GM18519 (cell line): ENCODE measurements around the gene SLC2A4RG.

ENCODE experiments used
- ATAC-seq: cut with Tn5 transposase; IDR thresholded peaks from one replicate; pipeline ENCODE4 v1.9.1; 2021; ENCODE audit warnings: mild to moderate bottlenecking, moderate library complexity; ENCODE audit not compliant: unreplicated experiment, low FRiP score

Gene SLC2A4RG

GRCh38 chr20:63738687-63739129 lies 868 bp upstream of the SLC2A4RG start:
- no peak for ATAC-seq

DNA sequence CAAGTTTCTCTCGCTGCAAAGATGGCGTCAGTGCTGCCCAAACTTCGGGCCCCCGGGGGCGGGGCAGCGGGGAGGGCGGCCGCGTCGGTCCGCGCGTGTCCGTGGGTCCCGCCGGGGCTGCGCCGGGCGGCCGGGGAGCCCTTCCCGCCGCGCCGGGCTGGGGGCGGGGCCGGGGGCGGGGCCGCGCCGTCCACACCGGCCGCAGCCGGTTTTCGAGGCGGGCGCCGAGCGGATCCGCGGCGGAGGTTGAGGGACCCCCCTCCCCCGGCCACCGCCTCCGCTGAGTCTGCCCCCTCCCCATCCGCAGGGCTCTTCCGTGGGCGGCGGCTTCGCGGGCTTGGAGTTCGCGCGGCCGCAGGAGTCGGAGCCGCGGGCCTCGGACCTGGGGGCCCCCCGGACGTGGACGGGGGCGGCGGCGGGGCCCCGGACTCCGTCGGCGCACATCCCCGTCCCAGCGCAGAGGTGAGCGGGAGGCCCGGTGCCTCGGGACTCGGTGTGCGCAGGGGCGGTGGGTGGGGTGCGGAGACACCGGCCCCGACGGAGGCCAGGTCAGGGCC lies 572 bp downstream of the SLC2A4RG start:
- ATAC-seq, result no peak

- ATAC-seq, result no peak
Measured at GRCh38 chr20:63740627-63741353, 1.2 kb downstream of the SLC2A4RG start.

DNA sequence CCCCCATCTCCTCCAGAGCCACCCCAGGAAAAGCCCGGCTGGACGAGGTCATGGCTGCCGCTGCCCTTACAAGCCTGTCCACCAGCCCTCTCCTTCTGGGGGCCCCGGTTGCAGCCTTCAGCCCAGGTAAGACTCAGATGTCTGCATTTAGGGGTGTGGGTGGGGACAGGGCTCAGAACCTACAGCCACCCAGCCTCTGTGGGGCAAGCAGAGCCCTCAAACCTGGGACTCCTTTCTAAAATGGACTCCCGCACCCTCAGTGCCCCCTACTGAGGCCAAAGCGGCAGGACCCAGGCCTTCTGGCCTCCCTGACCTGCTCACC lies 1.7 kb downstream of the SLC2A4RG start:
- no peak for ATAC-seq

GRCh38 chr20:63741676-63742380 lies 2.3 kb downstream of the SLC2A4RG start:
- no peak for ATAC-seq

- ATAC-seq, result no peak
Measured at GRCh38 chr20:63742381-63743024, 2.9 kb downstream of the SLC2A4RG start.

- ATAC-seq, result no peak
Measured at GRCh38 chr20:63743210-63743970, 3.8 kb downstream of the SLC2A4RG start.

DNA sequence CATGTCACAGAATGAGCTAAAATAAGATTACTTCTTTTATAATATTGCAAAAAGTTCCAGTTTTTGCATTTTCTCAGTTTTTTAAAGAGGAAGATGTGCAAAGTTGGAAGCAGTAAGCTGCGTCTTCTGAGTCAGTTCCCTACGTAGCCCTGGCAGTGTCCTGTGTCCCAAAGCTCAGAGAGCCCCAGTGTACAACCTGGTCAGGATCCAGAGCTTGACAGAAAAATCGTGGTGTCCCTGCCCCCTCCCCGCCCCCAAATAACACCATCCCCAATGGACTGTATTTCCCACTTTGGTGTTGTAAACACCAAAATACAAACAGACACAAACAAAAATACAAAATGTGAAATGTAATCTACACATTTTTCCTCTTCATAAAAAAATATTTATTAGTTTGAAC lies 4.6 kb downstream of the SLC2A4RG start:
- ATAC-seq, result no peak

DNA sequence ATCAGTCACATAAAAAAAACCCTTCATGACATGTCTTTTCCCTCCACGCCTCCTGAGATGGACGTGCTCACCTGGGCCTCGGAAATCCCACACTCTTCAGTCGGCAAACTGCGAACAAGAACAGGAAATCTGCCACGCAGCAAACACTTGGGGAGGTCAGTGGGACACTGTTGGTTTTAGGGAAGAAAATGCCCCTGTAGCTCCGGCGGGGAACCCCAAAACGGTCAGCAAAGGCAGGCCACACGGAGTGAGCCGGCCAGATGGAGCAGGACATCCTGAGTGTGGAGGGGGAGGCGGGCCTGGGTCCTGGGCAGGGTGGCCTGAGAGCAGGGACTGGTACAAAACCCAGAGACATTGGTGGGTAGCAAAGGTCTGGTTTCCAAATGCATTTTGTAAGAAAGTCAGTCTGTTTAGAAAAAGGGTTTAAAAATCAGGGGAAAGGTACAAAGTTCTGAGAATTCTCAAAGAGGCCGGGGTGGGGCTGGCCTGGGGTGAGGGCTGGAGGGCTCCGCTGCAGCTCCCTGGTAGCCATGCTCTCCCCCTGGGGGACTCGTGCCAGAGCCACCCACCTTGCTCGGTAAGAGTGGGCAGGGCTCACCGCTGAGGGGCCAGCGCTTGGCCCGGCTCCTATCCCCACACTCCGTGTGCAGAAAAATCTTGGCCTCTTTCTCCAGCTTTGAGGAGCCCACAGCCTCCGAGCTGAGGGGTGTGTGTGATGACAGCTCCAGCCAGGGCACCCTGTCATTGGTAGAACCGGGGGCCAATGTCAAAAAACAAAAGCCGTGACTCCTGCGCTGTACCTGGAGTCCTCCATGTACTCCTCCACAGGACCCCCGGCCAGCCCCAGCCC lies 5.2 kb downstream of the SLC2A4RG start:
- ATAC-seq, result no peak

GRCh38 chr20:63745424-63745805 lies 5.8 kb downstream of the SLC2A4RG start:
- no peak for ATAC-seq

GRCh38 chr20:63745961-63746731 lies 6.6 kb downstream of the SLC2A4RG start:
- no peak for ATAC-seq

GRCh38 chr20:63746751-63747315 lies 7.3 kb downstream of the SLC2A4RG start:
- no peak for ATAC-seq

- ATAC-seq, result no peak
Measured at GRCh38 chr20:63747622-63748069, 8.1 kb downstream of the SLC2A4RG start.

DNA sequence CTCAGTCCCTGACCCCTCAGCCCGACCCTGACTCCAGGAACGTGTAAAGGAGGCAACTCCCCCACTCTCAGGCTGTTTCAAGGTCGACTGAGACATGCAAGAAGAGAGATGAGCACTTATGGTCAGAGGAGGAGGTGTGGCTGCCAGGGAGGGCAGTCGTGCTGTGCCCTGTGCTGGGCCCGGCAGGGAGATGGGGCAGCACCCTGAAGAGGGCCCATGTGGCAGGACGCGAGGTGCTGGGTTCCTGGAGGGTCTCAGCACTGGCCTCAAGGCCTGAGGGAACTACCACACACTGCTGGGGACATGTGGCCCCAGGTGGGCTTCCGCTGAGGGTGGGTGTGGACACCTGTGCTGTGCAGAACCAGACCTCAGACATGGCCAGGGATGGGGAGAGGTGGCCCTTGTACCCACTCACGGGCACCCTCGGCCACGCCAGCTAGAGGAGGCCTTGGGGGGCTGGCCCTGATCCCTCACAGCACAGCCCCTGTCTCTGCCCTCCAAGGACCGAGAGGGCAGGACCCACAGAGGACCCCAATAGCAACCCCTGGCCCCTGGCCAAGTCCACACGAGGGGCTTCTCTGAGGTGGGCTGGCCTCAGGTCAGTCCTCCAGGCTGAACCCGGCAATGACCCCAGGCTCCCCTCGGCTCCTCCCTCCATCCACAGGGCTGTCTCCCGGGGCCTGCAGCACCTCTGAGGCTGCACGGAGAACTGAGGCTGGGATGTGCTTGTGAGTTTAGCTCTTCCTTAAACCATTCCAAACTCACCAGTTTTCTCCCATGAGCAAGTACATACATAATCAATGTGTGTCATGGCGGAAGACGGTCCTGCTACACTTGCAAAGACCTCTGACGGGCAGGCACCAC lies 8.7 kb downstream of the SLC2A4RG start:
- ATAC-seq, result no peak

- no peak for ATAC-seq
Measured at GRCh38 chr20:63748934-63749270, 9.3 kb downstream of the SLC2A4RG start.

GRCh38 chr20:63749597-63750508 lies 10.3 kb downstream of the SLC2A4RG start:
- no peak for ATAC-seq
